Keratinocyte (primary cell): Measurements from ENCODE around the gene DIS3L2. TPM values are rescaled to one million over a fixed set of nuclear protein-coding genes. Genes with fewer than 3 reads are reported as not detected.

Experiments used
- DNase-seq: peaks from one replicate; pipeline ENCODE4 v3.0.0-alpha.2; 2011; ENCODE audit warnings: low read depth, missing footprints, low spot score
- FAIRE-seq: peaks from 2 replicates; lab custom pipeline; 2011; peaks lifted over from hg19 to GRCh38; lab: Jason Lieb, UNC
- H2AFZ ChIP-seq: 2 replicates; pipeline ENCODE4 v1.6.0; 2012; ENCODE audit warnings: low read length, control low read depth, inconsistent platforms; ENCODE audit not compliant: control insufficient read depth
- H3K27ac ChIP-seq: 2 replicates; pipeline ENCODE4 v1.5.1; 2011; ENCODE audit warnings: low read length; ENCODE audit not compliant: control insufficient read depth, insufficient read depth
- H3K27me3 ChIP-seq: 3 replicates; pipeline ENCODE4 v1.6.0; 2011; ENCODE audit warnings: low read length; ENCODE audit not compliant: control insufficient read depth, insufficient read depth; ENCODE audit errors: extremely low read depth
- H3K36me3 ChIP-seq, 2 experiments: 2 replicates in 1 of 2; 3 replicates in 1 of 2; pipeline ENCODE4 v1.5.1; 2011; ENCODE audit warnings: low read length in 2 of 2, mild to moderate bottlenecking in 1 of 2; ENCODE audit not compliant: control insufficient read depth in 2 of 2, insufficient read depth in 2 of 2; ENCODE audit errors: extremely low read depth in 1 of 2
- H3K4me1 ChIP-seq: 3 replicates; pipeline ENCODE4 v1.5.1; 2011; ENCODE audit warnings: low read length; ENCODE audit not compliant: control insufficient read depth, insufficient read depth; ENCODE audit errors: extremely low read depth
- H3K4me2 ChIP-seq: 3 replicates; pipeline ENCODE4 v1.6.0; 2011; ENCODE audit warnings: low read depth, low read length; ENCODE audit not compliant: control insufficient read depth, insufficient read depth; ENCODE audit errors: extremely low read depth
- H3K4me3 ChIP-seq, 3 experiments: fragments of 200-600 bp in 1 of 3; sonication (generic) in 1 of 3; 2 replicates in 2 of 3; 3 replicates in 1 of 3; pipeline ENCODE4 v1.5.1; 2011 to 2016; ENCODE audit warnings: low read length in 3 of 3, mild to moderate bottlenecking in 3 of 3, control low read depth in 2 of 3, inconsistent platforms in 1 of 3, low read depth in 1 of 3, mixed read lengths in 1 of 3, mixed run types in 1 of 3, moderate library complexity in 1 of 3; ENCODE audit not compliant: control insufficient read depth in 2 of 3, insufficient read depth in 2 of 3; ENCODE audit errors: extremely low read depth in 1 of 3
- H3K79me2 ChIP-seq: 2 replicates; pipeline ENCODE4 v1.6.0; 2012; ENCODE audit warnings: low read length; ENCODE audit not compliant: control insufficient read depth, insufficient read depth
- H3K9ac ChIP-seq: 3 replicates; pipeline ENCODE4 v1.6.0; 2011; ENCODE audit warnings: low read length; ENCODE audit not compliant: control insufficient read depth, insufficient read depth; ENCODE audit errors: extremely low read depth
- H3K9me1 ChIP-seq: 3 replicates; pipeline ENCODE4 v1.6.0; 2011; ENCODE audit warnings: low read length; ENCODE audit not compliant: control insufficient read depth, insufficient read depth; ENCODE audit errors: extremely low read depth
- H3K9me3 ChIP-seq: 2 replicates; pipeline ENCODE4 v1.5.1; 2012; ENCODE audit warnings: low read depth, low read length; ENCODE audit not compliant: control insufficient read depth
- H4K20me1 ChIP-seq: 3 replicates; pipeline ENCODE4 v1.6.0; 2011; ENCODE audit warnings: low read length; ENCODE audit not compliant: control insufficient read depth, insufficient read depth; ENCODE audit errors: extremely low read depth
- CTCF ChIP-seq, 3 experiments: IDR thresholded peaks in 1 of 3; conservative IDR thresholded peaks in 1 of 3; optimal IDR thresholded peaks in 1 of 3; 2 replicates in 2 of 3; 3 replicates in 1 of 3; pipeline versions ENCODE3 to v1.5.1; 2011; ENCODE audit warnings: low read length in 3 of 3, mild to moderate bottlenecking in 3 of 3, moderate library complexity in 2 of 3, control low read depth in 1 of 3, inconsistent platforms in 1 of 3; ENCODE audit not compliant: insufficient read depth in 2 of 3; ENCODE audit errors: extremely low read depth in 1 of 3
- EZH2 ChIP-seq: IDR thresholded peaks from one replicate; pipeline ENCODE4 v1.6.1; 2012; ENCODE audit warnings: inconsistent platforms, mild to moderate bottlenecking, low read length, moderate library complexity
- dilution Hi-C: fragments of 300-500 bp; cut with MboI; formaldehyde crosslinking; loops from one replicate; pipeline ENCODE4 v1.7.0; 2020; ENCODE audit warnings: low sequenced_read_pairs; ENCODE audit not compliant: extremely low pct_ligation_motif_present
- polyA plus RNA-seq, 5 experiments: library from polyadenylated mRNA; depleted of rRNA in 3 of 5; stranded (reverse) in 3 of 5; stranded (forward) in 1 of 5; unstranded in 1 of 5; fragments of >200 nt; gene quantifications; 1 replicate in 1 of 5; 2 replicates in 3 of 5; 3 replicates in 1 of 5; pipeline versions ENCODE4 v1.2.1 to v1.2.3, GENCODE V29; 2011 to 2012; ENCODE audit warnings: missing spikeins in 2 of 5, low read depth in 1 of 5, low replicate concordance in 1 of 5

DIS3L2 gene
- polyA plus RNA-seq, 1 donor (not counting 4 experiments of a cell fraction or from before 2014, with no cell fraction given), result 8.6 TPM

GRCh38 chr2:231930593-231931281, 30.8 kb upstream of the DIS3L2 start:
- H3K4me3 ChIP-seq, result no peak overlapping the region
- DNase-seq (no peak), FAIRE-seq (no peak)
- no peak overlapping the region for H3K9ac ChIP-seq
- no peak overlapping the region for H3K27ac ChIP-seq
- H3K9me1 ChIP-seq, result no peaks in the 10 kb centered on the region
- peaks cover 53% of the 10 kb centered on the region for H3K27me3 ChIP-seq
- H2AFZ ChIP-seq, result no peak overlapping the region
- no peaks in the 10 kb centered on the region for H3K79me2 ChIP-seq
- H3K4me2 ChIP-seq, result no peak overlapping the region
- no peaks in the 10 kb centered on the region for H3K9me3 ChIP-seq
- peaks cover 8% of the 10 kb centered on the region for H3K4me1 ChIP-seq
- TF ChIP-seq CTCF (optimal IDR thresholded peaks at IDR 0.05 in 1 of 3, IDR thresholded peaks at IDR 0.05 in 1 of 3, conservative IDR thresholded peaks at IDR 0.05 in 1 of 3; ENCODE audit: extremely low read depth in 1 of 3, insufficient read depth in 2 of 3, low read length in 3 of 3), result no peak
- TF ChIP-seq EZH2, result no peak
- dilution Hi-C loops, result no loop called here
- no peaks in the 10 kb centered on the region for H3K36me3 ChIP-seq
- H4K20me1 ChIP-seq, result no peaks in the 10 kb centered on the region

- Histone ChIP-seq H3K9me3 (no peaks in the 10 kb centered on the region), H3K4me1 (peaks cover 5% of the 10 kb centered on the region), H3K4me3 (no peak overlapping the region), H3K4me2 (no peak overlapping the region), H4K20me1 (no peaks in the 10 kb centered on the region), H3K36me3 (no peaks in the 10 kb centered on the region), H3K27me3 (peaks cover 45% of the 10 kb centered on the region), H3K79me2 (no peaks in the 10 kb centered on the region), H2AFZ (no peak overlapping the region), H3K27ac (no peak overlapping the region), H3K9me1 (no peaks in the 10 kb centered on the region), H3K9ac (no peak overlapping the region)
- FAIRE-seq (no peak), DNase-seq (no peak)
- TF ChIP-seq EZH2 (no peak), CTCF (optimal IDR thresholded peaks at IDR 0.05 in 1 of 3, IDR thresholded peaks at IDR 0.05 in 1 of 3, conservative IDR thresholded peaks at IDR 0.05 in 1 of 3; ENCODE audit: extremely low read depth in 1 of 3, insufficient read depth in 2 of 3, low read length in 3 of 3) (no peak)
- dilution Hi-C loops, result no loop called here
Observed at GRCh38 chr2:231931481-231931915, 30.0 kb upstream of the DIS3L2 start.
